ENCODE results near the gene TSPAN3.

The TSPAN3 gene

DNA sequence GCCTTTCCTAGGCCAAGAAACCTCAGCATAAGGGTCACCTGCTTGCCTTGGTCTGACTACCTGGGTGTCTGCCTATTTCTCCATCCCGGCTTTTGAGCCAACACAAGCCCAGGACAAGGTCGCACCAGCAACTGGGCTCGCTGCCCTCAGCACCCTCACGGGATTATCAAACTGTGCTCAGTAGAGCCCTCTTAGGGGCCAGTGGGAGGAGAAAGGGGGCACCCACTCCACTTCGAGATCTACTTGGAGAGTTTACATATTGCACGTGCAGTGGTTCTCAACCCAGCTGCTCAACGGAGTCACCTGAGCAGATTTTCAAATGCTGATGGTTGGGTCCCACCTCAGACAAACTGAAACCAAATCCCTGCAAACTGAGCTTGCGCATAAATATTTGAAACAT, 31.1 kb downstream of the TSPAN3 start:
- no peak overlapping the region for H3K4me3 ChIP-seq (ENCODE audit: low read depth, low read length)
- TF ChIP-seq, protein P1, sequence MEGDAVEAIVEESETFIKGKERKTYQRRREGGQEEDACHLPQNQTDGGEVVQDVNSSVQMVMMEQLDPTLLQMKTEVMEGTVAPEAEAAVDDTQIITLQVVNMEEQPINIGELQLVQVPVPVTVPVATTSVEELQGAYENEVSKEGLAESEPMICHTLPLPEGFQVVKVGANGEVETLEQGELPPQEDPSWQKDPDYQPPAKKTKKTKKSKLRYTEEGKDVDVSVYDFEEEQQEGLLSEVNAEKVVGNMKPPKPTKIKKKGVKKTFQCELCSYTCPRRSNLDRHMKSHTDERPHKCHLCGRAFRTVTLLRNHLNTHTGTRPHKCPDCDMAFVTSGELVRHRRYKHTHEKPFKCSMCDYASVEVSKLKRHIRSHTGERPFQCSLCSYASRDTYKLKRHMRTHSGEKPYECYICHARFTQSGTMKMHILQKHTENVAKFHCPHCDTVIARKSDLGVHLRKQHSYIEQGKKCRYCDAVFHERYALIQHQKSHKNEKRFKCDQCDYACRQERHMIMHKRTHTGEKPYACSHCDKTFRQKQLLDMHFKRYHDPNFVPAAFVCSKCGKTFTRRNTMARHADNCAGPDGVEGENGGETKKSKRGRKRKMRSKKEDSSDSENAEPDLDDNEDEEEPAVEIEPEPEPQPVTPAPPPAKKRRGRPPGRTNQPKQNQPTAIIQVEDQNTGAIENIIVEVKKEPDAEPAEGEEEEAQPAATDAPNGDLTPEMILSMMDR (IDR thresholded peaks at IDR 0.05; ENCODE audit: borderline replicate concordance, insufficient read depth, low read depth, low read length) = no peak

DNA sequence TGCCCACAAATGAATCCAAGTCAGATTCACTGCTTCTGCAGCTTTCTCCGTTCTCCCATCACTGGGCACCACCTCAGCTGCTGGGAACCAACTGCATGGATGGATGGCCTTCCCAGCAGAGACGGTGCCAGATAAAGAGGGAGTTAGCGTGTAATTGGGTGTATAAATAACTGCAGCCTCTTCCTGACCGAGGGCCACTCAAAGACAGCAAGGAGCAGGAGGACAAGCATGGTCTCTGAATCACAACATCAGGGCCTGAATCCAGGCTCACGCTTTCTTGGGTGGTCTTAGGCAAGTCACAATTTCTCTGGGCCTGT, 31.7 kb downstream of the TSPAN3 start:
- TF ChIP-seq, protein P1 (IDR thresholded peaks at IDR 0.05; ENCODE audit: borderline replicate concordance, insufficient read depth, low read depth, low read length) = no peak
- no peak overlapping the region for H3K4me3 ChIP-seq (ENCODE audit: low read depth, low read length)

DNA sequence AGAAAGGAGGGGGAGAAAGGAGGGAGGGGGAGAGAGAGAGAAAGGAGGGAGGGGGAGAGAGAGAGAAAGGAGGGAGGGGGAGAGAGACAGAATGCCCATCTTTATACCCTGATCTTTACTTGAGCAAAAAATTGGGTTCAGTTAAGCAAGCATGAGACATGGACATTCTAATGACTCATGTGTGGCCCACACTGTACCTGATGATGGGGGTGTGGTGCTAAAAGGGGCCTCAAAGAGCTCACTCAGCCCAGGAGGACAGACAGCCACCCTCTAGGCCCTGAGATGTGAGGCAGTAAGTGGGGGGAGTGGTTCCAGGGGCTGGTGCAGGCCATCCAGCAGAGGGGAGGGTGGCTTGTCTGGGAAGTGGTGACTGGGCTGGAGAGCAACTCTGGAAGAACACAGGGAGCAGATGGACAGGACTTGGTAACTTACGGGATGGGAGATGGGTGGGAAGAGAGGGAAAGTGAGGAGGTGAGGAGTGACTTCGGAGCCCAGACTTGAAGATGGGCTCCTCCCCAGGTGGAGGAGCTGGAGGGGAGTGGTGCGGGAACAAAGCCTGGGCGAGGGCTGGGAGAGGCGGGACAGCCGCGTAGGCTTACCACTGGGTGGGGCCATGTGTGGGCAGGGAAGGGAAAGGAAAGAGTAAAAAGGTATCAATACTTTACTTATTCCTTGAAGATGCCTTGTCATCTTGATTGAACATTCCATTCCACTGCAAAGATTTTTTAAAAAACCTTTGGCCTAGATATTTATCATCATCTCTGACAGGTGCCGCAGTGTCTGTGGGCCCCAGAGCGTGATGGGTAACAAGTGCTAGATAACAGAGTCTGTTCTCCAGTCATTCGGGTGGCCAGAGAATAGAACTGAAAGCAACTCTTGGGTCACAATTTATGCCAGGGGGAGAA, 32.3 kb downstream of the TSPAN3 start:
- H3K4me3 ChIP-seq (ENCODE audit: low read depth, low read length) = no peak overlapping the region
- TF ChIP-seq, protein P1 (IDR thresholded peaks at IDR 0.05; ENCODE audit: borderline replicate concordance, insufficient read depth, low read depth, low read length) = no peak

DNA sequence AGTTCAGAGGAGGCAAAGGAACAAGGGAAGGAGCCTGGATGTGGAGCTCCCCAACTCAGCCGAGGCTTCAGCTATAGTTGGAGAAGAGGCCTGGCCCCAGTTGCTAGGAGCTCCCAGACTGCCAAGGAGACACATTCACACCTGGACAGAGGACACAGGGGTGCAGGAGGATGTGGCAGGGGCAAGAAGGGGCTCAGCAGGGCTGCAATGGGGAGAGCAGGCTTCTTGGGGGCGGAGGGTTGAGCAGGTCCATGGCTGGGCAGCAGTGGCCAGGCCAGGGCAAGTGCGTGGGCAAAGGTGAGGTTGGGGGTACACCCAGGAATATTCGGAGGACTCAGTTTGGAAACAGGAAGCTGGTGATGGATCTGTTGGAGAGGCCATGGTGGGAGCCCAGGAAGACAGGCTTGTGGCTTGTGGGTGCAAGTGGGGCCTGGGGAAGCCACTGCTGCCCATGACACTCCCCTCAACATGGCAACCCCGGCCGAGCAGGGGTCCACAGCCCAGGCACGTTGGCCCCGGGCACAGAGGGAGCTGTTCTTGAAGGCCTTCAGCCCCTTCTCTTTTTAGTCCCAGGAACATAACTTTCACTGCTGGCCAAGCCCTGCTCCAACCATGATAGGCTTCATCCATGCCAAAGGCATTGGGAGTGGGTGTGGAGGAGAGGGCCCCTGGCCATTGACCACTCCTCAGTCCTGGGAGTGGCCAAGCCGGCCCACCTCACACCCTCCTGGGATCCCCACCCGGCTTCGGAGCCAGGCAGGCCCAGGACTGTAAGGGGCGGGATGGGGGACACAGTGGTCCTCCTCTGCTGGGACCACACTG, 33.3 kb downstream of the TSPAN3 start:
- TF ChIP-seq, protein P1 (IDR thresholded peaks at IDR 0.05; ENCODE audit: borderline replicate concordance, insufficient read depth, low read depth, low read length) = no peak
- no peak overlapping the region for H3K4me3 ChIP-seq (ENCODE audit: low read depth, low read length)

DNA sequence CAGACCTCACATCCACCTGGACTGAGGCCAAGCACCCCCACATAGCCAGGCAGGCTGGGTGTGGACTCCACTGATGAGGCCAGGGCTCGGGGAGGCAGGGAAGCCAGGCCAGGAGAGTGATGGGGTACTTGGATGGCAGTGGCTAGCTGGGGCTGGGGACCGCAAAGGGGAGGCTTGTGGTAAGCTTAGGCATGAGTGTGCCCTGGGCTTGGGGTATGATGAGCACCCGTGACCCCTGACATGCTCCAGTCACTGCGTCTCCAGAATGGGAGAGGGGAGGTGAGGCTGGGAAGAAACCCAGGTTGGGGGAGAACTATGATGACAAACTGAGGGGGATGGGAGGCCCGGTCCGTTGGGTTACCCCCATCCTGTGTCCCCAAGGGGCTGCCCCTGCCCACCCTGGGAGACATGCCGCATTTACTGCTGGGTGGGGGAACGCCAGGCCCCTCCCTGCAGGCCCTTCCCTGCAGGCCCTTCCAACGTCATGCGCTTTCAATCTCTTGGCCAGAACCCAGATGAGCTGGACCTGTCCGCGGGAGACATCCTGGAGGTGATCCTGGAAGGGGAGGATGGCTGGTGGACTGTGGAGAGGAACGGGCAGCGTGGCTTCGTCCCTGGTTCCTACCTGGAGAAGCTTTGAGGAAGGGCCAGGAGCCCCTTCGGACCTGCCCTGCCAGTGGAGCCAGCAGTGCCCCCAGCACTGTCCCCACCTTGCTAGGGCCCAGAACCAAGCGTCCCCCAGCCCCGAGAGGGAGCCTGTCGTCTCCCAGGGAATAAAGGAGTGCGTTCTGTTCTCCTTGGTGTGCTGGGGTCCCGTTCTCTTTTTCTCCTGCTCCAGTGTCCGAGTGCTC, 34.1 kb downstream of the TSPAN3 start:
- H3K4me3 ChIP-seq (ENCODE audit: low read depth, low read length) = no peak overlapping the region
- TF ChIP-seq, protein P1 (IDR thresholded peaks at IDR 0.05; ENCODE audit: borderline replicate concordance, insufficient read depth, low read depth, low read length) = no peak

DNA sequence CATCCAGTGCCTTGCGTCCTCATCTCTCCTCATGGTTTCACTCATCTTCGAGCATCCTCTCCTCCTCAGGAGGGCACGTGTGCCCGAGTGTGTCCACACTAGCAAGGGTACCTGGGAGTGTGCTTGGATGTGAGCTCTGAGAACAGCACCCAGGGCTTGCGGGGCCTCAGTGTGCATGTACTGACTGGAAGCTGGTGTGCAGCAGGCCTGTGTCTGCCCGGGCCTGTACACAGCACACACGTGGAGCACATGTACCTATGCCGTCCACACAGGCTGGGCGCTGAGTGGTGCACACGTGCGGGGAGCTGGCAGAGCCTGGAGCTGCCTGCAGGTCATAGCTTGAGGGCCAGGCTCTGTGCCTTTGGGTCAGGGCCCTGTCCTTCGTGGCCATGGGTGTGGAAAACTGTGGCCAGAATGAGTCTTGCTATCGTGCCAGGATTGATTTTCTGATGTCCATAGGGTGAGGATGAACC, 34.9 kb downstream of the TSPAN3 start:
- TF ChIP-seq, protein P1 (IDR thresholded peaks at IDR 0.05; ENCODE audit: borderline replicate concordance, insufficient read depth, low read depth, low read length) = no peak
- no peak overlapping the region for H3K4me3 ChIP-seq (ENCODE audit: low read depth, low read length)
